Activated effector memory CD4-positive, alpha-beta T cell treated with Interleukin-2 at 50 U/mL for 16 hours (primary cell): ENCODE results near the gene LPAR1.
"Not testable (repeated sequence)": the region's sequence is repeated elsewhere in the genome, so short reads cannot be mapped to it uniquely, and the experiment has no call there.

ENCODE experiments used
- DNase-seq: peaks from one replicate; pipeline ENCODE4 v3.0.0-alpha.2; 2020

LPAR1 gene

GRCh38 chr9:110861370-110862110 lies 176.7 kb downstream of the LPAR1 start:
- not testable (repeated sequence) for DNase-seq

GRCh38 chr9:110856772-110857171 lies 181.5 kb downstream of the LPAR1 start:
- no peak for DNase-seq

- DNase-seq, result no peak
These were observed 187.7 kb downstream of the LPAR1 start for GRCh38 chr9:110850401-110851135.

GRCh38 chr9:110847671-110848070 lies 190.6 kb downstream of the LPAR1 start:
- DNase-seq, result no peak

GRCh38 chr9:110846215-110846614 lies 192.1 kb downstream of the LPAR1 start:
- DNase-seq, result no peak

- no peak for DNase-seq
These were observed 194.1 kb downstream of the LPAR1 start for GRCh38 chr9:110844121-110844520.

- no peak for DNase-seq
These were observed 195.3 kb downstream of the LPAR1 start for GRCh38 chr9:110842986-110843385.

GRCh38 chr9:110842169-110842568 lies 196.1 kb downstream of the LPAR1 start:
- no peak for DNase-seq

GRCh38 chr9:110837401-110838005 lies 200.8 kb downstream of the LPAR1 start:
- no peak for DNase-seq

GRCh38 chr9:110835859-110836271 lies 202.4 kb downstream of the LPAR1 start:
- no peak for DNase-seq

GRCh38 chr9:110835404-110835803 lies 202.9 kb downstream of the LPAR1 start:
- DNase-seq, result no peak

GRCh38 chr9:110832926-110833325 lies 205.3 kb downstream of the LPAR1 start:
- DNase-seq, result no peak

- DNase-seq, result no peak
These were observed 207.8 kb downstream of the LPAR1 start for GRCh38 chr9:110830495-110830894.

GRCh38 chr9:110828264-110828663 lies 210.0 kb downstream of the LPAR1 start:
- no peak for DNase-seq

- DNase-seq, result not testable (repeated sequence)
These were observed 211.9 kb downstream of the LPAR1 start for GRCh38 chr9:110826400-110826799.

- DNase-seq, result no peak
These were observed 212.3 kb downstream of the LPAR1 start for GRCh38 chr9:110825950-110826349.

GRCh38 chr9:110825129-110825528 lies 213.1 kb downstream of the LPAR1 start:
- DNase-seq, result not testable (repeated sequence)
